Daoy (cell line): ENCODE results near the gene PPP1R13B. TPM values are rescaled to one million over a fixed set of nuclear protein-coding genes. Genes with fewer than 3 reads are reported as not detected.
"Not testable (repeated sequence)": the region's sequence is repeated elsewhere in the genome, so short reads cannot be mapped to it uniquely, and the experiment has no call there.

Source experiments
- DNase-seq: peaks from one replicate; pipeline ENCODE4 v3.0.0-alpha.2; 2015; ENCODE audit warnings: low read depth
- total RNA-seq: library from RNA; depleted of rRNA; stranded (reverse); fragments of >200 nt; shearing (Covaris generic); gene quantifications from 2 replicates; pipeline ENCODE4 v1.2.3, GENCODE V29; 2014; rRNA removed

Gene PPP1R13B
- total RNA-seq = 5.7 and 7.1 TPM in 2 replicates

- DNase-seq = peak; percentile 96
Measured at GRCh38 chr14:103847451-103848174, at the start of gene PPP1R13B. Gene PPP1R13B, minus strand, starts transcription at chr14:103847575. Its CDS starts 268 bp downstream, at chr14:103847307.

- peak; percentile 8 for DNase-seq
Measured at GRCh38 chr14:103896578-103896977, 49.2 kb upstream of the PPP1R13B start.

GRCh38 chr14:103894723-103895059 is 47.3 kb upstream of the PPP1R13B start:
- DNase-seq = no peak

- peak; percentile 7 for DNase-seq
Measured at GRCh38 chr14:103894034-103894722, 46.8 kb upstream of the PPP1R13B start.

GRCh38 chr14:103892247-103892646 is 44.9 kb upstream of the PPP1R13B start:
- DNase-seq = no peak

GRCh38 chr14:103891667-103892215 is 44.4 kb upstream of the PPP1R13B start:
- DNase-seq = no peak

- no peak for DNase-seq
Measured at GRCh38 chr14:103890821-103891666, 43.7 kb upstream of the PPP1R13B start.

- no peak for DNase-seq
Measured at GRCh38 chr14:103890052-103890371, 42.6 kb upstream of the PPP1R13B start.

GRCh38 chr14:103889313-103890051 is 42.1 kb upstream of the PPP1R13B start:
- DNase-seq = peak; percentile 74

- not testable (repeated sequence) for DNase-seq
Measured at GRCh38 chr14:103889002-103889312, 41.6 kb upstream of the PPP1R13B start.

GRCh38 chr14:103887557-103888115 is 40.3 kb upstream of the PPP1R13B start:
- DNase-seq = no peak

- no peak for DNase-seq
Measured at GRCh38 chr14:103887170-103887501, 39.8 kb upstream of the PPP1R13B start.

- no peak for DNase-seq
Measured at GRCh38 chr14:103886304-103887169, 39.2 kb upstream of the PPP1R13B start.

GRCh38 chr14:103885509-103885932 is 38.1 kb upstream of the PPP1R13B start:
- no peak for DNase-seq

- DNase-seq = no peak
Measured at GRCh38 chr14:103884854-103885253, 37.5 kb upstream of the PPP1R13B start.

- no peak for DNase-seq
Measured at GRCh38 chr14:103883263-103883523, 35.8 kb upstream of the PPP1R13B start.

- DNase-seq = no peak
Measured at GRCh38 chr14:103882503-103883262, 35.3 kb upstream of the PPP1R13B start.

GRCh38 chr14:103881268-103882201 is 34.2 kb upstream of the PPP1R13B start:
- DNase-seq = no peak
